Breast epithelium (tissue), 3 donors: ENCODE results near the gene TMED5.

Experiments
- POLR2A ChIP-seq: fragments of 450-650 bp; IDR thresholded peaks from one replicate; pipeline ENCODE4 v1.6.1; 2016; ENCODE audit warnings: antibody characterized with exemption, mild to moderate bottlenecking, moderate library complexity
- POLR2AphosphoS5 ChIP-seq, 3 donors: sonication (generic); formaldehyde crosslinking; IDR thresholded peaks; one replicate each; pipeline ENCODE4 v1.6.1; 2017; ENCODE audit warnings: antibody characterized with exemption in 3 of 3
- TF ChIP-seq, protein P1 (sequence below), 3 donors: fragments of 450-650 bp; IDR thresholded peaks; one replicate each; pipeline ENCODE4 v1.5.1; 2016 to 2017; ENCODE audit warnings: antibody characterized with exemption in 3 of 3, mild to moderate bottlenecking in 3 of 3, moderate library complexity in 3 of 3

DNA sequence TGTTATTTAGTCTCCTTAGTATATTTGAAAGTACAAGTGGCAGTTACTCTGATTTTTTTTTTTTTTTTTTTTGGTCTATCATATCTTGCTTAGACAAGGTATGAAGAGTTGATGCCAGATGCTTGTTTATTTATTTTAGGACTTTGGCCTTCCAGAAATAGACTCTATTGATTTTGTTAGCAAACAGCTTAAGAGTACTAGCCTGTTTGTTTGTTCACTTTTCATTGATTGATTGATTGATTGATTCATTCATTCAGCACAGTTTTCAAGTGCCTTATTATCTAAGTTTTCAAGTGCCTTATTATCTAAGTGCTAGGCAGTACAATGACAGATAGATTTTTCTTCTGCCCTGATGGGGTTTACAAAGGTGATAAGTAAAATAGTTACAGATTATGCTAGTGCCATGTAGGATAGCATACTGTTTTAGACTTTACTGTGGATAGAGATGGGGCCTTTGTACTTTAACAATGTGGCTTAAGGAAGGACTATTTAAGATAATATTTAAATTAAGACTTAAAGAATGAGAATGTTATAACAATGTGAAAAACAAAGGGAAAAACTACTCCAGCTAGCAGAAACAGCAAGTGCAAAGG, 50.6 kb downstream of the TMED5 start:
- TF ChIP-seq, protein P1, sequence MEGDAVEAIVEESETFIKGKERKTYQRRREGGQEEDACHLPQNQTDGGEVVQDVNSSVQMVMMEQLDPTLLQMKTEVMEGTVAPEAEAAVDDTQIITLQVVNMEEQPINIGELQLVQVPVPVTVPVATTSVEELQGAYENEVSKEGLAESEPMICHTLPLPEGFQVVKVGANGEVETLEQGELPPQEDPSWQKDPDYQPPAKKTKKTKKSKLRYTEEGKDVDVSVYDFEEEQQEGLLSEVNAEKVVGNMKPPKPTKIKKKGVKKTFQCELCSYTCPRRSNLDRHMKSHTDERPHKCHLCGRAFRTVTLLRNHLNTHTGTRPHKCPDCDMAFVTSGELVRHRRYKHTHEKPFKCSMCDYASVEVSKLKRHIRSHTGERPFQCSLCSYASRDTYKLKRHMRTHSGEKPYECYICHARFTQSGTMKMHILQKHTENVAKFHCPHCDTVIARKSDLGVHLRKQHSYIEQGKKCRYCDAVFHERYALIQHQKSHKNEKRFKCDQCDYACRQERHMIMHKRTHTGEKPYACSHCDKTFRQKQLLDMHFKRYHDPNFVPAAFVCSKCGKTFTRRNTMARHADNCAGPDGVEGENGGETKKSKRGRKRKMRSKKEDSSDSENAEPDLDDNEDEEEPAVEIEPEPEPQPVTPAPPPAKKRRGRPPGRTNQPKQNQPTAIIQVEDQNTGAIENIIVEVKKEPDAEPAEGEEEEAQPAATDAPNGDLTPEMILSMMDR (IDR thresholded peaks at IDR 0.05), result no peak
- no peak for TF ChIP-seq POLR2A
- no peak for TF ChIP-seq POLR2AphosphoS5 (IDR thresholded peaks at IDR 0.05)
